ENCODE results near the gene HOGA1.
"Not testable (repeated sequence)": the region's sequence is repeated elsewhere in the genome, so short reads cannot be mapped to it uniquely, and the experiment has no call there.

Gene HOGA1

DNA sequence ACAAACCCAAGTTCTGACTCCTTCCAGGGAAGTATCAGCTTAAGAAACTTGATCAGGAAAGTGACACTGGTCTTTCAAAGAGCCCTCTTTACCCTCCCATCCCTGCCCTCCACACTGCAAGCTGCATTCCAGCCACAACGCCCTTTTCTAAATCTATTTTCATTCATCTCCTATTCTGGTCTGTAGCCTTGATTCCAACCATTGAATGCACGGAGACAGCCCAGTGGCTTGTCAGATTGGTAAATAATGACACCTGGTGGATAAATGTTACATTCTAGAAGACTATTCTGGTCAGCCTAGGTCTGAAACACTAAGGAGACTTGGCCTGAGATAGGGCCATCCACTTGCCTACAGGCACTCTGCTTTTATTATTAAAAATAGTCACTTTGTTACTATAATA is 28.2 kb downstream of the HOGA1 start:
- no peak for DNase-seq

- DNase-seq, result no peak
Observed at GRCh38 chr10:97618285-97618684, 34.1 kb downstream of the HOGA1 start.

DNA sequence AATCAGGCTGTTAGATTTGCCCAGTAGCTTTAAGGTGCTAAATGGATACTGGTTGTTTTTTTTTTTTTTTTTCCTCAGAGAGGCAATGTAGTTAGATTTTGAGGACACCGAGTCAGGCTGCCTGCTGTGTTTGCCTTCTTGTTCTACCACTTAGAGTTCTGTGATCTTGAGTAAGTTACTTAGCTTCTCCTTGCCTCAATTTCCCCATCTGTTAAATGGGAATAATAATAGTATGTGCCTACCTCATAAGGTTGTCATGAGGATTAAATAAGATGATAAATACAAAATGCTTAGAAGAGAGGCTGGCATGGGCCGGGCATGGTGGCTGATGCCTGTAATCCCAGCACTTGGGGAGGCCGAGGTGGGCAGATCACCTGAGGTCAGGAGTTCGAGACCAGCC is 34.5 kb downstream of the HOGA1 start:
- DNase-seq, result no peak

- DNase-seq, result no peak
Observed at GRCh38 chr10:97623277-97623676, 39.1 kb downstream of the HOGA1 start.

GRCh38 chr10:97627731-97628130 is 43.5 kb downstream of the HOGA1 start:
- no peak for DNase-seq

DNA sequence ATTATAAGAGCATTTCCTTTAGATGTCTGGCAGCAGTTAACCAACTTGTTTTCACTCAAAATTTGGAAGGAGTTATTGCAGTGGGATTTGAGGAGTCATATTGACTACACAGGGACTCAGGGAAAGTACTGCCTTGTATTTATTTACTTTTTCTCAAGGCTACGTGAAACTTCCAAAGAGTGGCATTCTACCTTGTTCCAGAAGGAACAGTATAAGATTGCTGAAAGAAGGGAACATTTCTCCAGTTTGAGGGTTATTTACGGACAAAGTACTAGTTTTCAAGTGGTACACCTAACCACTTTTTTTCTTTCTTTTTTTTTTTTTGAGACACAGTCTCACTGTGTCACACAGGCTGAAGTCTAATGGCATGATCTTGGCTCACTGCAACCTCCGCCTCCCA is 44.0 kb downstream of the HOGA1 start:
- DNase-seq, result no peak

- no peak for DNase-seq
Observed at GRCh38 chr10:97629289-97629688, 45.1 kb downstream of the HOGA1 start.

- DNase-seq, result no peak
Observed at GRCh38 chr10:97631098-97631497, 46.9 kb downstream of the HOGA1 start.

- peak; percentile 81 for DNase-seq
Observed at GRCh38 chr10:97632949-97633884, 49.0 kb downstream of the HOGA1 start, which contains the start of gene MORN4. Gene MORN4 (minus strand): TSS chr10:97633500. CDS start chr10:97619653, 13,847 bp downstream.

GRCh38 chr10:97633921-97634320 is 49.7 kb downstream of the HOGA1 start:
- no peak for DNase-seq

DNA sequence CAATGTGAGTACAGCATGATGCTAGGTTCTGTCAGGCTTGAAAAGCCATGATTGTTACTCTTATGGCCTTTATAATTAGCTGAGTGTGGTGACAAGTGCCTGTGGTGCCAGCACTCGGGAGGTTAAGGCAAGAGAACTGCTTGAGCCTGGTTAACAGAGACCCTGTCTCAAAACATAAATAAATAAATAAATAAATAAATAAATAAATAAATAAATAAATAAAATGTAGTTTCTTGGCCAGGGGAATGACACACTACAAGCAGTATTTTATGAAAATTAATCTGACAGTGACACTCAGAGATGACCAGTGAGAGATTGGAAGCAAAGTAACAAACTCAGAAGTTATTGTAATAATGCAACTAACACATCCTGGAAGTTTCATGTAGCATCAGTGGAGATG is 51.4 kb downstream of the HOGA1 start:
- DNase-seq, result no peak

DNA sequence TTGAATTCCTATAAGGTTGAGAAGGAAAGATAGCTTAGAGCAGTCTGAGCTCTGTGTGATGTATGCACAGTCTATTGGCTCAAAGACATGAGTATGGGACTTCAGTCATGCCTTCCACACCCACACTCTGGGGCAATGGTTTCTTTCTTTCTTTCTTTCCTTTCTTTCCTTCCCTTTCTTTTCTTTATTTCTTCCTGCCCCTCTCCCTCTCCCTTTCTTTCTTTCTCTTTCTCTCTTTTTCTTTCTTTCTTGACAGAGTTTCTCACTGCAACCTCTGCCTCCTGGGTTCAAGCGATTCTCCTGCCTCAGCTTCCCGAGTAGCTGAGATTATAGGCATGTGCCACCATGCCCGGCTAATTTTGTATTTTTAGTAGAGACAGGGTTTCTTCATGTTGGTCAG is 54.9 kb downstream of the HOGA1 start:
- not testable (repeated sequence) for DNase-seq

GRCh38 chr10:97640174-97640867 is 56.1 kb downstream of the HOGA1 start, which contains the start of gene PI4K2A:
Gene PI4K2A (plus strand): TSS chr10:97640671. CDS start chr10:97640743, 72 bp downstream.
- peak; percentile 93 for DNase-seq

DNA sequence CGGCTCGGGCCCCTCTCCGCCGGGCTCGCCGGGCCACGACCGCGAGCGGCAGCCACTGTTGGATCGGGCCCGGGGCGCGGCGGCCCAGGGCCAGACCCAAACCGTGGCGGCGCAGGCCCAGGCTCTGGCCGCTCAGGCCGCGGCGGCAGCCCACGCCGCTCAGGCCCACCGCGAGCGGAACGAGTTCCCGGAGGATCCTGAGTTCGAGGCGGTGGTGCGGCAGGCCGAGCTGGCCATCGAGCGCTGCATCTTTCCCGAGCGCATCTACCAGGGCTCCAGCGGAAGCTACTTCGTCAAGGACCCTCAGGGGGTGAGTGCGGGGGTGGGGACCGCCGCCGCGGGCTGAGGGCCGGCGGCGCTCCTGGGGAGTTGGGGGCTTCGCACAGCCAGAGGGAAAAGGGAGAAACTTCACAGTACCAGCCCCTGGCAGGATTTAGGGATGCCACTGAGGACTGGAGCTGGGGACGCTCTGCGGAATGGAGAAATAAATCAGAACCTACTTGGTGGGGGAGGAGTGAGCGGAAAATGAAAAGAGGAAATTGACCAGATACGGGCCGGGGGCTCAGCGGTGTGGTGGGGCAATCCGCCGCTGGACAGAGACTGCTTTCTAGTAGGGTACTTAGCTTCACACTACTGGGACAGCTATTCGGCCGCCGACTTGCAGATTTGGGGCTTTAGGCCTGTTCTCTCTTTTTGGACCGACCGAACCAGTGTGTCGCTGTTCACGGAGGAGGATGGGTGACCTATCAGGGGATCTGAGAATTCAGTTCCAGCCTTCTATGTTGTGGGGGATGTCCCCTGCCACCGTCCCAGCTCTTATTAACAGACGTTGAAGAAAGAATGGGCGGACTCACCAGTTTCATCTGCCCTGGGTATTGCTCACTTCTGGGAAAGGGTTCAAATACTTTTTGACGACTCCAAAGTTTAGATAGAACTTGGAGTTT is 57.0 kb downstream of the HOGA1 start:
- no peak for DNase-seq

GRCh38 chr10:97642471-97643159 is 58.4 kb downstream of the HOGA1 start:
- DNase-seq, result not testable (repeated sequence)

GRCh38 chr10:97643441-97643985 is 59.3 kb downstream of the HOGA1 start:
- no peak for DNase-seq

DNA sequence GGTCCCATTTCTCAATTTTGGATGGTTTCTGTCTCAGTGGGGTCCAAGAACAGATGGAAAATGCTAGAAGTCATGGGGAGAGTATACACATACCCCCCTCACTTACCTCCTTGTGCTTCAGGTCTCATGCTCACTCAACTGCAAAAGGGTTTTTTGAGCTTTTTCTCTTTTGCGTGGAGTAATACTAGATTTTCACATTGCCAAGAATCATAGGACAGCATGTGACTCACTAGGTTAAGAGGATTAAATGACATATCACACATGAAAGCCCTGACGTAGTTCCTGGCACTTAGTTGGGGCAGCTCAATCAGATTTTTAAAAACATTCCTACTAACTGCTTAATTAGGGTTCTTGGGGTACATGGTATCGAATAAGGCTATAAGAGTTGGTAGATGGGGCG is 60.7 kb downstream of the HOGA1 start:
- no peak for DNase-seq

DNA sequence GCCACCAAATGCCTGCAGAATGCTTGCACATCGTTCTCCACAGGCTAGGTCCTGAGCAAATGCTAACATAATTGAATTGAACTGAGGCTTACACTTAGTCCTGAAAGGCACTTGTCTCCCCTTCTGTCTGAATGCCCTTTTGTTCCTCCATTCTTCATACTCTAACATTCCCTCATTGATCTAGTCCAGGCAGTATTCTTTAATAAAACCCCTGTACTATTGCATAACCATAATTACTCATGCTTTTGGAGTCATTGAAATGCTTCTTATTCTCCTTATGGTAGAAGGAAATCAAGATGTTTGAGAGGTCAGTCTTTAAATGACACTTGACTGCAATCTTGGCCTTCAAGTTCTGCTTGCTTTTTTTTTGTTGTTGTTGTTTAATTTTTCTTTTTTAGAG is 63.4 kb downstream of the HOGA1 start:
- no peak for DNase-seq

DNA sequence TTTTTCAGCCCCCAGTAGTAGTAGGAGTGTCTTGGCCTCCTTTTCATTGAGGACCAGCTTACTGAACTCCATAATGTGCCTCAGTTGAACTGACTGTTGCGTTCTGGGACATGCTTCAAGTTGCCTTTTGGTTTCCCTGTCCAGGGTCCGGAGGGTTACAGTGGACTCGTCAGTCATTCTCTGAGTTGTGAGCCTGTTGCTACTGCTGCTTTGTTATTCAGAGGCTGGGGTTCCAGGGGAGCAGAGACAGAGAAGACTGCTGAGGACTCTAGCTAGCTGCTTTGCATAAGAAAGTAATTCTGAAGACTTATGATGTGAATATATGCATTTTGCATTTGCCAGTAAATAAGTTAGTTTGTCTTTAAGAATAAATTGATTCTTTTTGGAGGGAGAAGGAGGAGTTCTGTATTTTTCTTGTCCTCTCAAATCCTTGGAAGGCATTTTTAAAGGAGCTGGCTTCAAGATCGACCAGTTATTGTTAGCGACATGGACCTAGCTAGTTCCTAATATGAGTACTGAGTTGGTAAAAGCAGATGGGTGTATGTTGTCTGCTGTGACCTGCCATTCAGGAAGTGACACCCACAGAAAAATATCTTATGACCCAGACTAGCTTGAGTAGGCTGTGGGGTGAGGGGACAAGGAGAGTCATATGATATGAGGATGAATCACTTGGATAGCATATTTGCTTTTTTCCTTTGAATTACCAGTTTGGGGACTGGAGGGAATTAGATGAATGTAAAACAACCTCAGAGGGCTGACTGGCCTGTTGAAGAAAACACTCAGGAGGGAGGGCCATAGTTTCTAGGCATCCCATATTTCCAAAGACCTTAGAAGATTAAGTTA is 64.6 kb downstream of the HOGA1 start:
- DNase-seq, result no peak

- DNase-seq, result not testable (repeated sequence)
Observed at GRCh38 chr10:97649405-97649750, 65.2 kb downstream of the HOGA1 start.

DNA sequence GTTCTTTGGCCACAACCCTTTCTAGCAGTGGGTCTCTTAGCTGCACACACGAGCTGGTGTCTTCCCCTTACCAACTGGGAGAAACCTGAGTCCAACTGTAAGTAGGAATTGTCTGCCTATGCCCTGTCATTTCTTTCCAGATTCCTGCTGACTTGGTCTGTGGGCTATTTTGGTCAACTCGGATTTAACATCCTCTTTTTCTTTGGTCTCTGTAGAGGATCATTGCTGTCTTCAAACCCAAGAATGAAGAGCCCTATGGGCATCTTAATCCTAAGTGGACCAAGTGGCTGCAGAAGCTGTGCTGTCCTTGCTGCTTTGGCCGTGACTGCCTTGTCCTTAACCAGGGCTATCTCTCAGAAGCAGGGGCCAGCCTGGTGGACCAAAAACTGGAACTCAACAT is 66.5 kb downstream of the HOGA1 start:
- no peak for DNase-seq
